RCC 7860 (cell line): ENCODE measurements around the gene SLC7A10.

ENCODE experiments used
- DNase-seq: peaks from one replicate; pipeline ENCODE4 v3.0.0-alpha.2; 2015; ENCODE audit warnings: low spot score
- FAIRE-seq: peaks from 2 replicates; lab custom pipeline; 2012; peaks lifted over from hg19 to GRCh38; lab: Jason Lieb, UNC

The SLC7A10 gene

GRCh38 chr19:33225458-33225926, at the start of gene SLC7A10:
SLC7A10 (minus strand) TSS chr19:33225850; CDS start chr19:33225703, 147 bp downstream.
- DNase-seq (no peak), FAIRE-seq (no peak)

- no peak for FAIRE-seq
- no peak for DNase-seq
These were observed 49.3 kb upstream of the SLC7A10 start for GRCh38 chr19:33274663-33275558.

DNA sequence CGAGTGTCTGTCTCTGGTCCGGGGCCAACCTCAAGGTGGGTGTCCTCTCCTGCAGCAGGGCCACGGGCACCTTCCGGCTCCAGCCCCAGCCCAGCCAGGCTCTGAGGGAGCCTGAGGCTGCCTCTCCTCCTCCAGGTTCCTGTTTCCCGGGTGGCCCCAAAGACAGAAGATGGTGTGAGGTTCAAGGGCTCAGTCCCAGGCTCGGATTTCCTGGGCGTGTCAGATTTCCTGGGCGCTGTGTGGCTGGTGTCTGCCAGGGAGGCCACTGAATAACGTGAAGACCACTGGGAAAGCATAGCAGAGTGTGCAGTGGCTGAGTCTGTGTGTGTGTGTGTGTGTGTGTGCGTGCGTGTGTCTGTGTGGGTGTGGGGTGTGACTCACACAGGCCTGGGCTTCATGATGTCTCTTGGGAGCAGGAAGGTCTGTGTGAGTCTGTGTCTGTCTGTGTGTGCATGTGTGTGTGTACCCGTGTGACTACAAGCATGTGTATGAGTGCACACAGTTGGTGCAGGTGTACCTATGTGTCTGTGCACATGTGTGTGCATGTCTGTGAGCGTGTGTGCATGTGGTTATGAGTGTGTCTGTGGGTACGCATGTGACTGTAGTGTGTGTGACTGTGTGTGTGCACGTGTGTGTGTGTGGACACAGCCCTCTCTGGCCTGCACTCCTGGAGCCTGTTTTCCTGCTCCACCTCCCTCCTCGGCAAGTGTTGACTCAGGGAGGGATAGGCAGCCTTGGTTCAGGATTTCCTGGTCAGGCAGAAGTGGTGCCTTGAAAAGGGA, 48.4 kb upstream of the SLC7A10 start:
- DNase-seq: no peak
- no peak for FAIRE-seq

GRCh38 chr19:33273065-33273736, 47.6 kb upstream of the SLC7A10 start:
- DNase-seq: no peak
- no peak for FAIRE-seq

GRCh38 chr19:33271246-33272021, 45.8 kb upstream of the SLC7A10 start:
- FAIRE-seq: no peak
- DNase-seq: no peak

DNA sequence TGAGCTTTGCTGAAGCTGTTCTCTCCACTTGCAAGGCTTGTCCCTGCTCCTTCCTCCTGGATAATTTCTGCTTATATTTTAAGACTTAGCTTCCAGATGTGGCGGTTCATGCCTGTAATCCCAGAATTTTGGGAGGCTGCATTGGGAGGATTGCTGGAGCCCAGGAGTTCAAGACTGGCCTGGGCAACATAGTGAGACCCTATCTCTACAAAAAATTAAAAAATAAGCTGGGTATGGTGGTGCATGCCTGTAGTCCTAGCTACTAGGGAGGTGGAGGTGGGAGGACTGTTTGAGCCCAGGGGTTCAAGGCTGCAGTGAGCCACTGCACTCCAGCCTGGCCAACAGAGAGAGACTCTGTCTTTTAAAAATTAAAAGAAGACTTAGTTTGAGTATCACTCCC, 45.1 kb upstream of the SLC7A10 start:
- DNase-seq (no peak), FAIRE-seq (no peak)

DNA sequence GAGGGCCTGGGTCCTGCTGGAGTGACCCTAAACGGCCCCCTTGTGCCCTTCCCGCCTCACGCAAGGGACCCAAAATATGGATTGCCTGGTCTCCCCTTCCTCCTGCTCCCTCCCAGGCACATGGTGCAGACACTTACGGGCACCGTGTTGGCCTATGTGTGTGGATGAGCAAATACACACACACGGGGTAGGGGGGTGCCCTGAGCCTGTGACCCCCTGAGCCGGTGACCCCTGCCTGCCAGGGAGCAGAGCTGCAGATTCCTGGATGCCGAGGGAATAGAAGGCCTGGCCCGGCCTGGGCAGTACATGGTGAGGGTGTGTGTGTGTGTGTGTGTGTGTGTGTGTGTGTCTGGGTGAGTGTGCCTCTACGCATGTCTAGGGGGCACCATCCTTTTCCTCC, 43.4 kb upstream of the SLC7A10 start:
- no peak for FAIRE-seq

GRCh38 chr19:33268162-33268991, 42.7 kb upstream of the SLC7A10 start:
- FAIRE-seq (no peak), DNase-seq (no peak)

More for the DNA sequence above, 43.4 kb upstream of the SLC7A10 start:
- DNase-seq: no peak

- DNase-seq (no peak), FAIRE-seq (no peak)
These were observed 42.1 kb upstream of the SLC7A10 start for GRCh38 chr19:33267706-33268105.

GRCh38 chr19:33266974-33267484, 41.4 kb upstream of the SLC7A10 start:
- FAIRE-seq (no peak), DNase-seq (no peak)

- no peak for DNase-seq
- no peak for FAIRE-seq
These were observed 39.3 kb upstream of the SLC7A10 start for GRCh38 chr19:33264881-33265445.

DNA sequence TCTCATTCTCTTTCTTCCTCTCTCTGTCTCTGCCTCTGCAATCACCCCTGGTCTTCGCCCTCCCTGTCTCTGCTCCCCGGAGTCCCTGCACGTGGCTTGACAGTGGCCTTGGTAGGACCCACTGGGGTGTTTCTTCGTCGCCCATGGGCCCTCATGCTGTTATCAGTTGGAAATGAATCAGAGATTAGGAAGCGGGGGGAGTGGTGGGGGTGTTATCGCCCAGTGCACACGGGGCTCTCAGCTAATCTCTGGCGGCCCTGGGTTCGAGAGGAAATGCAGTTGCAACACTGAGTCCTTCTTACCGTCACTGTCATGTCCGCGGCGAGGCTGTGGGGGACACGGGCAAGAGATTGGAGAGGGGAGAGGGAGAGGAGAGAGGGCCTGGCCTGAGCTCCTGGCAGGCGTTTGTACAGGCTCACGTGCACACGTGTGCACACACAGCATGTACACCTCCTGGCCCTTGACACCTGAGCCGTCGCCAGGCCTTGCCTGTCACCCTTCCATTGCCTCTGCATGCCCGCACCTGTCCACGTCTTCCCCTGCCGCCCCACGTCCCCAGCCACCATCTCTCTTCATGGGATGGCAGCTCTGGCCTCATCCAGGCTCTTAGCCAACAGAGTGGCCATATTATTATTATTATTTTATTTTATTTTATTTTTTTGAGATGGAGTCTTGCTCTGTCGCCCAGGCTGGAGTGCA, 37.8 kb upstream of the SLC7A10 start:
- no peak for FAIRE-seq
- DNase-seq: no peak

GRCh38 chr19:33261511-33262189, 36.0 kb upstream of the SLC7A10 start:
- DNase-seq (no peak), FAIRE-seq (no peak)

- no peak for FAIRE-seq
- no peak for DNase-seq
These were observed 35.2 kb upstream of the SLC7A10 start for GRCh38 chr19:33260628-33261418.

GRCh38 chr19:33259539-33259938, 33.9 kb upstream of the SLC7A10 start:
- DNase-seq (no peak), FAIRE-seq (no peak)

- no peak for DNase-seq
- no peak for FAIRE-seq
These were observed 32.2 kb upstream of the SLC7A10 start for GRCh38 chr19:33257828-33258227.

- DNase-seq (no peak), FAIRE-seq (no peak)
These were observed 30.6 kb upstream of the SLC7A10 start for GRCh38 chr19:33256261-33256660.
